ENCODE measurements around the gene TBC1D14. TPM values are rescaled to one million over a fixed set of nuclear protein-coding genes. Genes with fewer than 3 reads are reported as not detected.

Gene TBC1D14
- total RNA-seq, result 10 to 100 TPM; 46.9 to 47.4 TPM

- ChIA-PET CTCF (interaction anchor here (0.7 to 2.4 kb wide), 11 partner anchors 9 to 235 kb away, joined by 3 to 13 read pairs (median 3); partner anchors contain the start of genes GRPEL1 and MRFAP1L1), POLR2A (interaction anchor here (0.6 to 1.8 kb wide), 14 partner anchors 9 to 236 kb away, joined by 3 to 27 read pairs (median 4); partner anchors contain the start of gene TADA2B)
Measured at GRCh38 chr4:6909113-6909969, at the start of gene TBC1D14. Gene TBC1D14, plus strand, starts transcription at chr4:6909826. Its CDS starts 13,564 bp downstream, at chr4:6923390.

- ChIA-PET POLR2A (no interaction called here), CTCF (no interaction called here)
Measured at GRCh38 chr4:6868386-6868785, 41.2 kb upstream of the TBC1D14 start.

DNA sequence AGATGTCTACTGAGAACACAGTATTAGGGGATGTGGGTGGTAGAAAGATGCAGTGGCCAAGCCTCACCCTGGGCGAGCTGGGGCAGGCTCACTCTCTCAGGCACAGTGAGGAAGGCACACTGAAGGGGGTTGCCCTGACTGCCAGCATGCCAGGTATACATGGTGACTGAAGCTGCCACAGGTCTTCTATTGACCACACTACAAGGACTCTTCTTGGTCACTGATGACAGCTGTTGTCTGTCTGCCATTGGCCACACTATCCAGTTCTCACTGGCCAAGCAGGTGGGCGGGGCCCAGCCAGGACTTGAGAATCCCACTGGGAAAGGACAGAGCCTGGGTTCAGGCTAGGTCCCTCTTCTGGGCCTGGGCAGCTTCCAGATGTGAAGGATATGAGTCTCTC lies 39.7 kb upstream of the TBC1D14 start:
- ChIA-PET POLR2A (no interaction called here), CTCF (interaction anchor here (0.6 kb wide), 1 partner anchor 64 kb away, joined by 5 read pairs; no protein-coding TSS in a partner anchor)

DNA sequence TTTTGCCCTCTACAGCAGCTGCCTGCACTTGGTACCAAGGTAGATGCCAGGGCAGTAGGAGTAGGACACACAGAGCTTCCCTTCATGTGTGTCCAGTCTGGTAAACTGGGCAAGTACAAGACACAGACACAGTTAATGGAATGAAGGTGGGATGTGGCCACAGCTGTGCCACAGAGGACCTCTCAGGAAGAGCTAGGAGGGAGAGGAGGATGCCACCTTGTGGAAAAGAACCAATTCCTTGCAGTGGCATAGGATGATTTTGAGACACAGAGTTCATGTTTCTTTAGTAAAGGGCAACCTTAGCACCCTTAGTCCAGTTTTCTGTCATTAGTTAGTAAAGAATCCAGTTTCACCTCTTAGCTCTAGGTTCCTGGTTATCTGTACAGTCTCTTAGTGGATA lies 36.3 kb upstream of the TBC1D14 start:
- CTCF ChIA-PET, result interaction anchor here (0.6 to 4.5 kb wide), 30 partner anchors 10 to 199 kb away, joined by 3 to 90 read pairs (median 4); partner anchors contain the start of gene BLOC1S4

GRCh38 chr4:6873792-6874461 lies 35.7 kb upstream of the TBC1D14 start:
- POLR2A ChIA-PET, result no interaction called here
- CTCF ChIA-PET, result interaction anchor here (0.6 to 4.5 kb wide), 32 partner anchors 9 to 300 kb away, joined by 3 to 90 read pairs (median 4); partner anchors contain the start of gene BLOC1S4

More for the DNA sequence above, 36.3 kb upstream of the TBC1D14 start:
- POLR2A ChIA-PET, result no interaction called here

- ChIA-PET CTCF (interaction anchor here (1.0 to 4.5 kb wide), 5 partner anchors 8 to 301 kb away, joined by 3 to 90 read pairs (median 12); partner anchors contain the start of gene BLOC1S4), POLR2A (no interaction called here)
Measured at GRCh38 chr4:6874981-6875380, 34.6 kb upstream of the TBC1D14 start.

- ChIA-PET CTCF (interaction anchor here (4.5 kb wide), 1 partner anchor 157 kb away, joined by 90 read pairs; the partner anchor contains the start of gene BLOC1S4), POLR2A (no interaction called here)
Measured at GRCh38 chr4:6875431-6875831, 34.2 kb upstream of the TBC1D14 start.

DNA sequence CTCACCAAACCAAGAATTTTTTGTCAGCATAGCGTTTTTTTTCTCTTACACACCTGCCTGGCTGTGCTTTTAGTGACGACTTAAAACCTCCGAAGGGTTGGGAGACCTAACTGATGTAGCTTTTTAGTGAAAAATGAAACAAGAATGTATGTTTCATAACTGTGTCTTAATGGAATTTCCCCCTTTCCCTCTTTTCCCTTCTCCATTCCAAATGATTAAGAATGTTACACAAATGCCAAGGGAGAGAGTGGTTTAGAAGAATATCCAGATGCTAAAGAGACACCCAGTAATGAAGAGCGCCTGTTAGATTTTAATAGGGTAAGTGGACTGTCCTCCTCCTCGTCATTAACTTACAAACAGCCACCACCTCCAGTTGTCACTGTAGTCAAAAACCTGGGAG lies 33.2 kb upstream of the TBC1D14 start:
- CTCF ChIA-PET, result interaction anchor here (4.5 kb wide), 1 partner anchor 158 kb away, joined by 90 read pairs; the partner anchor contains the start of gene BLOC1S4
- POLR2A ChIA-PET, result no interaction called here

DNA sequence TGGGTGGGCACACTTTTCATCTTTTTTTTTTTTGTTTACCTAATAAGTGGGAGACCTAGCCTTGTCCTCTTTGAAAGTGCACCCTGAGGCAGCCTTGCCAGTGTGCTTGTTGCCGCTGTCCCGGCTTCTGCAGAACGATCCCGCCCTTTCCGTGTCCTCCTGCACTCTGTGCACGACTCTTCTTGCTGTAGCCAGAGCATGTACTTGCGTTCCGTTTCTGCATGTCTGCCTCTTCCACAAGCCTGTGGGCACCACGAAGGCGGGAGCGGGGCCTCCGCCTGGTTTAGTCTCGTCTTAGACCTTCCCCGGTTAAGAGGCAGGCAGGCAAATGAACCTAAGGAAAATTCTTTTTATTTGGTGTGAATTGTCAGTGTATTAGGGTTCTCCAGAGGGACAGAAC lies 32.6 kb upstream of the TBC1D14 start:
- CTCF ChIA-PET, result no interaction called here
- POLR2A ChIA-PET, result no interaction called here

- ChIA-PET POLR2A (no interaction called here), CTCF (no interaction called here)
Measured at GRCh38 chr4:6878451-6879059, 31.1 kb upstream of the TBC1D14 start.

DNA sequence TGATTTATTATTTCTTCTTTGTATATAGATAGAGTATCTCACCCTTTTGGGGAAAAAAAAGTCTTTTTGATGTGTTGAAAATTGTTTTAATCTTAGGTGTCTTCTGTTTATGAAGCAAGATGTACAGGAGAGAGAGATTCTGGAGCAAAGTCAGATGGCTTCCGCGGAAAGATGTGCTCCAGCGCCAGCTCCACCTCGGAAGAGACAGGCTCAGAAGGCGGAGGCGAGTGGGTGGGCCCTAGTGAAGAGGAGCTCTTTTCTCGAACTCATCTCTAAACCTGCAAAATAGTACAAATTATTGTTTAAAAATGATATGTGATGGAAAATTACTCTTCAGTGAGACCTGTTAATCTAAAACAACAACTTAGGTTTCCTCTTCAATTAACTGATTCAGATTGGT lies 28.9 kb upstream of the TBC1D14 start:
- ChIA-PET CTCF (no interaction called here), POLR2A (no interaction called here)

DNA sequence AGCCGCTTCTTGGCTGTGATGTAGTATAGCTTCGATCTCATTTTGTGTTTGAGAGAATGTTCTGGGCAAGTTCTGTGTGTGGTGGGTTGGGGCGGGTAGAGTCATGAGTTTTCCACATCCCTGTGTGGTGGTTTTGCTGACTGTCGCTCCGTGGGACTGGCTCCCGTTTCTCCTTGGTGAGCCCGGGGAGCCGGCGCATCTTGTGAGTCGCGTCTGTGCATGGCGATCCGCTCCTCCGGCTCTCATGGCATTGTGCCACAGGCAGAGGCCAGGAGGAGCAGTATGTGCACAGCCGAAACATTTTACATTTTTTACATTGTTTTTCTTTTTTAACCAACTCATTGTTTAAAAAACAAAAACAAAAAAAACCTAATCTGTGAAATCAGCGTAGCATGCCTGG lies 27.7 kb upstream of the TBC1D14 start:
- POLR2A ChIA-PET, result no interaction called here
- CTCF ChIA-PET, result interaction anchor here (1.9 to 2.1 kb wide), 2 partner anchors 8 to 161 kb away, joined by 10 to 12 read pairs; no protein-coding TSS in a partner anchor

DNA sequence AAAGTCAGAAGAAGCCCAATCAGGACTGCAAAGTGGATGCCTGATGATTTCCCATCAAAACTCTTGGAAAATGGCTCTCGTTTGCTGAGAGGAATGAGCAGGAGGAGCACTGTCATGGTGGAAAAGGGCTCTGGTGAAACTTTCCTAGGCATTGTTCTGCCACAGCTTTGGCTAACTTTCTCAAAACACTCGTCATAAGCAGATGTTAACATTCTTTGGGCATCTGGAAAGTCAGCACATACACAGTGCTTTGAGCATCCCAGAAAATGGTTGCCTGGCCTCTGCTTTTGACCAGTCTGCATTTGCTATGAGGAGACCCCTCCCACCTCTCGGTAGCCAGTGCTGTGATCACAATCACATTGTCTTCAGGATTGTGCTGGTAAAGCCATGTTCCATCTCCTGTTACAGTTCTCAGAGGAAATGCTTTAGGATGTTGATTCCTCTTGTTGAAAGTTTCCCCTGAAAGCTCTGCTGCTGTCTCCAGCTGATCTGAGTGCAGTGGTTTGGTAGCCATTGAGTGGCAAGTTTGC lies 25.2 kb upstream of the TBC1D14 start:
- CTCF ChIA-PET, result interaction anchor here (1.3 to 2.2 kb wide), 3 partner anchors 9 to 11 kb away, joined by 3 to 12 read pairs (median 9); no protein-coding TSS in a partner anchor
- POLR2A ChIA-PET, result no interaction called here

GRCh38 chr4:6885953-6886557 lies 23.6 kb upstream of the TBC1D14 start:
- POLR2A ChIA-PET, result interaction anchor here (1.2 kb wide), 1 partner anchor 23 kb away, joined by 4 read pairs; no protein-coding TSS in a partner anchor

GRCh38 chr4:6886886-6887285 lies 22.7 kb upstream of the TBC1D14 start:
- ChIA-PET POLR2A (interaction anchor here (1.0 kb wide), 1 partner anchor 23 kb away, joined by 4 read pairs; the partner anchor contains the start of gene TBC1D14), CTCF (interaction anchor here (1.5 kb wide), 1 partner anchor 167 kb away, joined by 6 read pairs; no protein-coding TSS in a partner anchor)

More at GRCh38 chr4:6885953-6886557, 23.6 kb upstream of the TBC1D14 start:
- CTCF ChIA-PET, result interaction anchor here (0.7 to 2.2 kb wide), 5 partner anchors 13 to 190 kb away, joined by 3 to 9 read pairs (median 4); no protein-coding TSS in a partner anchor

DNA sequence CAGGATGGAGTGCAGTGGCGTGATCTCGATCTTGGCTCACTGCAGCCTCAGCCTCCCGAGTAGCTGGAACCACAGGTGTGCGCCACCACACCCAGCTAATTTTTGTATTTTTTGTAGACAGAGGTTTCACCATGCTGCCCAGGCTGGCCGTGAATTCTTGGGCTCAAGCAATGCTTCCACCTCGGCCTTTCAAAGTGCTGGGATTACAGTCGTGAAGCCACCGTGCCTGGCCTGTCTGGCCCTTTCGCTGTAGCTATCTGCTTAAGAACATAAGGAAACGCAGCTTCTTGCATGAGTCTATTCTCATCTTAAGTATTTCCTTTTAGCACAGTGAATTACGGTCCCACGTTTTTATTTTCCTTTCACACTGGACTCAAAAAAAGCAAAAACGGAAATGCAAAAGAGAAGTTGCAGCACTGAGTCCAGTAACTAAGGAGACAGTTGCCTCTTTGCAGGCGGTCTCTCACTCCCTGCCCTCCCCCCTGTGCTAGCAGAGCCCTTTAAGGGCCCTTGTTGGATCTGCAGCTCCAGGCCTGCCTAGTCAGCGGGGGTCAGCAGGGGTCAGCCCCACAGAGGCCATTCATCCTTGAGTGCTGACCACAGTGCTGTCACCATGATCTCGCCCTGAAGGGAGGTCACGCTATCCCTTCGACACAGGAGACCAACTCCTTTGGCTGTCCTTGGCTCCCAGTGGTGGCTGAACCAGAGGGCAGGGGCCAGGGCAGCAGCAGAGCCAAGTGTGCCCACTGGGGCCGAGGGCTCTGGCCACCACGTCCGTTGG lies 21.8 kb upstream of the TBC1D14 start:
- ChIA-PET CTCF (no interaction called here), POLR2A (interaction anchor here (1.0 kb wide), 1 partner anchor 22 kb away, joined by 4 read pairs; the partner anchor contains the start of gene TBC1D14)

DNA sequence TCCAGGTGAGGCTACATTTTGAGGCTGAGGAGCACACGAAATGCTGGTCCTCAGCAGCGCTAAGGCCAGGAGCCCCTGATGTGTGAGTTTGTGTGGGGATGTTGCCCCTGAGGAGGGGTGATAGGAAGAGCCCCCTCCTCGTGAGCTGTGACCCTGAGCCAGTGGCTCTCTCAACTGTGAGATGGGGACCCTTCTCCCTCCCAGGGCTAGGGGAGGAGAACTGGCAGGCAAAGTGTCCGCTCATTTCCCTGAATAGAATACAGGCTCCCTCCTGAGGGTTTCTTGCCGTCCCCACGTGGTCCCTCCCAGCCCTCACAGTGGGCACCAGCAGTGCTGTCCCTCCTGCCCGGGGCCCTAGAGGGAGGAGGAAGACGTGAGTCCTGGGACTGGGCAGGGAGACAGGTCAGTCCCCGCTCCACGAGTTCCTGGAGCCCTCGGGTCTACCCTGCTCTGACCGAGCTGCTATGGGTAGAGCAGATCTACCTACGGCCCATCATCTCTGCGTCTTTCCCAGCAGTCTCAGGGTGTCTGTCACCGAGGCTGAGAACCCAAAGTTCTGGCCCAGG lies 21.0 kb upstream of the TBC1D14 start:
- POLR2A ChIA-PET, result interaction anchor here (1.2 kb wide), 1 partner anchor 11 kb away, joined by 9 read pairs; no protein-coding TSS in a partner anchor
- CTCF ChIA-PET, result no interaction called here

Data from activated CD8-positive, alpha-beta memory T cell treated with anti-CD3 and anti-CD28 coated beads for 36 hours (primary cell).